ENCODE results near the gene PRUNE2. TPM values are rescaled to one million over a fixed set of nuclear protein-coding genes. Genes with fewer than 3 reads are reported as not detected.

PRUNE2 gene
- total and polyA plus RNA-seq, 9 of the 15 experiments (the other 6 are each of a cell fraction or from before 2014, with no cell fraction given): 0.05 to 0.45 (median 0.18) TPM; not detected in 1

GRCh38 chr9:76855015-76855414 lies 50.9 kb downstream of the PRUNE2 start (continued):
- TF ChIP-seq E2F5 (CRISPR knock-in tag; IDR thresholded peaks at IDR 0.05): no peak
- no peak for TF ChIP-seq ZNF24 (IDR thresholded peaks at IDR 0.05)
- no peak for TF ChIP-seq E2F1 (CRISPR knock-in tag; IDR thresholded peaks at IDR 0.05)
- no peak for TF ChIP-seq BRD4 (IDR thresholded peaks at IDR 0.05)
- no peak for TF ChIP-seq YY1 (IDR thresholded peaks at IDR 0.05; ENCODE audit: borderline replicate concordance in 1 of 3, control insufficient read depth in 1 of 3, extremely low read depth in 1 of 3, insufficient read depth in 3 of 3, insufficient read length in 1 of 3, insufficient replicate concordance in 2 of 3, low read depth in 1 of 3, low read length in 2 of 3)

GRCh38 chr9:76852026-76852425 lies 53.9 kb downstream of the PRUNE2 start:
- Histone ChIP-seq H3K79me2 (ENCODE audit: control insufficient read depth, insufficient read depth, low read length) (no peaks in the 10 kb centered on the region), H2AFZ (ENCODE audit: low read depth, low read length) (no peak overlapping the region), H4K20me1 (replicated peaks; ENCODE audit: control insufficient read depth, insufficient read depth, low read length) (no peaks in the 10 kb centered on the region), H3K27me3 (ENCODE audit: control insufficient read depth in 2 of 2, insufficient read depth in 2 of 2, low read length in 2 of 2) (no peaks in the 10 kb centered on the region), H3K9ac (ENCODE audit: insufficient read depth in 1 of 2, low read depth in 2 of 2, low read length in 2 of 2) (no peak overlapping the region), H3K36me3 (ENCODE audit: control insufficient read depth, insufficient read depth, low read length) (no peaks in the 10 kb centered on the region), H3K9me3 (replicated peaks; ENCODE audit: control insufficient read depth, insufficient read depth, low read depth, low read length) (no peaks in the 10 kb centered on the region), H3K4me2 (ENCODE audit: insufficient read depth, low read length) (no peak overlapping the region), H3K9me1 (ENCODE audit: control insufficient read depth, insufficient read depth, low read length) (no peaks in the 10 kb centered on the region), H3K27ac (ENCODE audit: extremely low read depth, low read depth, low read length) (no peak overlapping the region), H3K4me3 (no peak overlapping the region), H3K4me1 (replicated peaks in 1 of 2; ENCODE audit: control insufficient read depth in 2 of 2, insufficient read depth in 2 of 2, low read length in 2 of 2) (no peaks in the 10 kb centered on the region)
- intact Hi-C loops (cut with micrococcal nuclease) (no loop called here), in situ Hi-C loops (cut with MboI) (no loop called here)
- ChIA-PET POLR2A (no interaction called here), CTCF (ENCODE audit: low intra/inter-chr PET ratio) (no interaction called here)
- BruUV-seq (replicated peaks): no TSS peak
- ATAC-seq (no peak), DNase-seq (ENCODE audit: extremely low read depth in 1 of 4, low spot score in 3 of 4) (no peak), FAIRE-seq (no peak)
- 0% methylated on average over 2 of the region's 2 CpGs for WGBS (ENCODE audit: insufficient coverage, low coverage, missing lambda C conversion rate)
- TF ChIP-seq HDAC8 (tag; IDR thresholded peaks at IDR 0.05): no peak
- TF ChIP-seq NRF1 (conservative IDR thresholded peaks at IDR 0.05 in 1 of 2, IDR thresholded peaks at IDR 0.05 in 1 of 2): no peak
- TF ChIP-seq ZC3H8 (IDR thresholded peaks at IDR 0.05): no peak
- TF ChIP-seq NCOA6 (IDR thresholded peaks at IDR 0.05): no peak
- no peak for TF ChIP-seq HNRNPL (IDR thresholded peaks at IDR 0.05; ENCODE audit: low read depth, low read length)
- TF ChIP-seq ZNF140 (CRISPR knock-in tag; IDR thresholded peaks at IDR 0.05): no peak
- TF ChIP-seq XRCC4 (IDR thresholded peaks at IDR 0.05; ENCODE audit: extremely low read depth, insufficient read depth, insufficient read length): no peak
- no peak for TF ChIP-seq ZBTB34 (CRISPR knock-in tag; IDR thresholded peaks at IDR 0.05)
- no peak for TF ChIP-seq ZNF696 (CRISPR knock-in tag; conservative IDR thresholded peaks at IDR 0.05)
- TF ChIP-seq SRSF7 (optimal IDR thresholded peaks at IDR 0.05; ENCODE audit: low read depth, low read length): no peak
- TF ChIP-seq ZBTB49 (CRISPR knock-in tag; IDR thresholded peaks at IDR 0.05; ENCODE audit: borderline replicate concordance): no peak

All from K562 (cell line).